Left lung (tissue), 10 donors: ENCODE results near the gene FBXL15. TPM values are rescaled to one million over a fixed set of nuclear protein-coding genes. Genes with fewer than 3 reads are reported as not detected.

ENCODE experiments used
- ATAC-seq: fragments of 200-7000 bp; cut with Tn5 transposase; one replicate; pipeline ENCODE4 v1.9.1; 2020; ENCODE audit warnings: moderate library complexity
- DNase-seq, 4 donors: peaks; one replicate each; pipeline ENCODE4 v3.0.0-alpha.2; 2013 to 2020
- H3K27ac ChIP-seq, 2 donors: fragments of 200-600 bp; sonication (generic) in 1 of 2; one replicate each; pipeline versions ENCODE4 v1.5.0 to v1.8.0; 2020 to 2021
- H3K27me3 ChIP-seq, 2 donors: fragments of 200-600 bp; sonication (generic) in 1 of 2; one replicate each; pipeline versions ENCODE4 v1.5.0 to v1.8.0; 2020 to 2021
- H3K36me3 ChIP-seq, 2 donors: fragments of 200-600 bp; sonication (generic) in 1 of 2; one replicate each; pipeline versions ENCODE4 v1.5.0 to v1.8.0; 2020 to 2021
- H3K4me1 ChIP-seq, 2 donors: fragments of 200-600 bp; one replicate each; pipeline ENCODE4 v1.8.0; 2021
- H3K4me3 ChIP-seq, 2 donors: fragments of 200-600 bp; sonication (generic) in 1 of 2; one replicate each; pipeline versions ENCODE4 v1.5.0 to v1.8.0; 2020 to 2021; ENCODE audit warnings: mild to moderate bottlenecking in 1 of 2
- H3K9me3 ChIP-seq, 2 donors: fragments of 200-600 bp; sonication (generic) in 1 of 2; one replicate each; pipeline versions ENCODE4 v1.5.0 to v1.8.0; 2020 to 2021
- intact Hi-C, 2 donors: fragments of 100-400 bp; cut with DNase I; formaldehyde crosslinking; loops; one replicate each; pipeline versions ENCODE4 v1.11.2 to v1.14.2; 2022
- polyA plus RNA-seq, 6 donors: library from polyadenylated mRNA; unstranded; fragments of 120-200 nt; gene quantifications; one replicate each; pipeline ENCODE4 v1.2.1, GENCODE V29; 2013; ENCODE audit not compliant: insufficient read length in 6 of 6
- total RNA-seq, 2 donors: library from RNA; stranded (reverse); fragmentation: NEBNext Ultra II Directional; extraction: Animal tissue kit (Norgen Biotek cat#: 25700); gene quantifications; one replicate each; pipeline ENCODE4 v1.2.1, GENCODE V29; 2021
- TF ChIP-seq, protein P1 (sequence below), 2 donors: fragments of 200-600 bp; sonication (generic) in 1 of 2; IDR thresholded peaks; one replicate each; pipeline versions ENCODE4 v1.5.0 to v1.8.0; 2021; ENCODE audit warnings: antibody characterized with exemption in 2 of 2
- donor health status: DM: no; HTN: yes; CAD: no.
- donor health status: DM: no; HTN: no; CAD: no.

FBXL15 gene
- total and polyA plus RNA-seq, 8 donors, result 5.7 to 18.7 (median 7.4) TPM

DNA sequence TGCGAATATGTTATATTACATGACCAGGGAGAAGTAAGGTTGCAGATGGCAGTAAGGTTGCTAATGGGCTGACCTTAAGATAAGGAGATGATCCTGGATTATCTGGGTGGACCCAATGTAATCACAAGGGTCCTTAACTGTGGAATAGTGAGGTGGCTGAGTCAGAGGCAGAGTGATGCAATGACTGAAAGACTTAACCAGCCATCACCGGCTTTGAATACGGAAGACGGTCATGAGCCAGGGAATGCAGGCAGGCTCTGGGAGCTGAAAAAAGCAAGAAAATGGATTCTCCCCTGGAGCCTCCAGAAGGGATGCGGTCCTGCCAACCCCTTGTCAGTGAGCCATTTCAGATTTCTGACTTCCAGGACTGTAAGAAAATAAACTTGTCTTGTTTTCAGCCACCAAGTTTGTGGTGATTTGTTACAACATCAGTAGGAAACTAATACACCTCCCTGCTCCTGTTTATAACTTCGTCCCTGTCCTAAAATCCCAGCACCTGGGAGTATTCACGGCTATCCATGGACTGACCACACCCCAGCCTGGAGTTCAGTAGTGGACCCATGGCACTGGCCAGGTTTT, 35.3 kb downstream of the FBXL15 start:
- H3K27ac ChIP-seq, result peak overlapping the region; percentile 84 to 88
- no peaks in the 10 kb centered on the region for H3K36me3 ChIP-seq
- H3K4me1 ChIP-seq, result peaks cover 12 to 70% of the 10 kb centered on the region in 2 donors
- TF ChIP-seq, protein P1, sequence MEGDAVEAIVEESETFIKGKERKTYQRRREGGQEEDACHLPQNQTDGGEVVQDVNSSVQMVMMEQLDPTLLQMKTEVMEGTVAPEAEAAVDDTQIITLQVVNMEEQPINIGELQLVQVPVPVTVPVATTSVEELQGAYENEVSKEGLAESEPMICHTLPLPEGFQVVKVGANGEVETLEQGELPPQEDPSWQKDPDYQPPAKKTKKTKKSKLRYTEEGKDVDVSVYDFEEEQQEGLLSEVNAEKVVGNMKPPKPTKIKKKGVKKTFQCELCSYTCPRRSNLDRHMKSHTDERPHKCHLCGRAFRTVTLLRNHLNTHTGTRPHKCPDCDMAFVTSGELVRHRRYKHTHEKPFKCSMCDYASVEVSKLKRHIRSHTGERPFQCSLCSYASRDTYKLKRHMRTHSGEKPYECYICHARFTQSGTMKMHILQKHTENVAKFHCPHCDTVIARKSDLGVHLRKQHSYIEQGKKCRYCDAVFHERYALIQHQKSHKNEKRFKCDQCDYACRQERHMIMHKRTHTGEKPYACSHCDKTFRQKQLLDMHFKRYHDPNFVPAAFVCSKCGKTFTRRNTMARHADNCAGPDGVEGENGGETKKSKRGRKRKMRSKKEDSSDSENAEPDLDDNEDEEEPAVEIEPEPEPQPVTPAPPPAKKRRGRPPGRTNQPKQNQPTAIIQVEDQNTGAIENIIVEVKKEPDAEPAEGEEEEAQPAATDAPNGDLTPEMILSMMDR (IDR thresholded peaks at IDR 0.05), result no peak
- H3K4me3 ChIP-seq, result no peak overlapping the region
- intact Hi-C loops, result no loop called here
- ATAC-seq, result peak; percentile 75
- H3K27me3 ChIP-seq, result no peaks in the 10 kb centered on the region
- H3K9me3 ChIP-seq, result no peaks in the 10 kb centered on the region
- DNase-seq, result peak in 1 of 4 donors; percentile 76

DNA sequence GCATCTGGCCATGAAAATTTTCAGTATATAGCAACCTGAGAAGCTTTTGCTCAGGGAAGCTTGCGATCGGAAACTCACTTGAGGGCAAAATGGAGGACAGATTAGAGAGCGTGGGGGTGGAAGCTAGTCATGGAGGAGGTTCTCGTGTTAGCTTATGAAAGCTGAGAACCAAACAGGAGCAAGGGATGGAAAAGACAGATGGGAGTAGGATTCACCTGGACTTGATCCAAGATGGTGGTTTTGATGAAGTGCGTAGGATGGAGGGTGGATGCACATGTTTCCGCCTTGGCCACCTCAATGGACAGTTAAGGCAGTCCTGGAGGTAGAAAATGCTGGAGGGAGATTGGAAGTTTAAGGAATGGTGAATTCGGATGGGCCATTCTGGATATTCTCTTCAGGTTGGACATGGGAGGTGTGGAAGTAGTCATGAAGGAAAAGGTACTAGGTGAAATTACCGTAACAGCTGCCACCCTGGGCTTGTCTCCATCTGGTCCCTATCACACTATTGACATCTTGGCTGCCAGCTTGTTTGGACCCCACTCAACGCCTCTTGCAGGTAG, 37.0 kb downstream of the FBXL15 start:
- DNase-seq (no peak), ATAC-seq (no peak)
- no peaks in the 10 kb centered on the region for H3K9me3 ChIP-seq
- peaks cover 5 to 67% of the 10 kb centered on the region in 2 donors for H3K4me1 ChIP-seq
- intact Hi-C loops, result no loop called here
- no peak overlapping the region for H3K4me3 ChIP-seq
- H3K27ac ChIP-seq, result no peak overlapping the region
- H3K27me3 ChIP-seq, result no peaks in the 10 kb centered on the region
- TF ChIP-seq, protein P1 (IDR thresholded peaks at IDR 0.05), result no peak
- H3K36me3 ChIP-seq, result no peaks in the 10 kb centered on the region

- H3K9me3 ChIP-seq, result no peaks in the 10 kb centered on the region
- TF ChIP-seq, protein P1 (IDR thresholded peaks at IDR 0.05), result no peak
- no peak for DNase-seq
- H3K36me3 ChIP-seq, result no peaks in the 10 kb centered on the region
- no peak for ATAC-seq
- no peak overlapping the region for H3K4me3 ChIP-seq
- no peak overlapping the region for H3K27ac ChIP-seq
- no peaks in the 10 kb centered on the region for H3K27me3 ChIP-seq
- H3K4me1 ChIP-seq, result peaks cover 5 to 67% of the 10 kb centered on the region in 2 donors
- intact Hi-C loops, result no loop called here
Measured at GRCh38 chr10:102458656-102459055, 38.0 kb downstream of the FBXL15 start.

DNA sequence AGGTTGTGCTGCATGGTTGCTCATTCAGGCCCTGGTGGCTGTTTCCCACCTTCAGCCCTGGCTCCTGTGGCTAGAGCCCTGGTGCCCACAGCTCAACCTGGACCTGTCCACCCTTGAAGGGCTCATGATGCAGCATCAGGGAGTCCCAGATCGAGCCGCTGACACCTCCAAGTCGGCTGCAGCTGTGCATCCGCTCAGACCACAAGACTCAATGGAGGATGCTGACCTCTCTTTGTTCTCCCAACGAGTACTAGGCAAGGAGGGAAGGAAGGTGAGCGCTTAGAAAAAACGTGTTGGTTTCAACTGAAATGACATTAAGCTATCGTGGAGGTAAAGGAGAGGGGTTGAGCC, 40.2 kb downstream of the FBXL15 start:
- H3K27me3 ChIP-seq, result no peaks in the 10 kb centered on the region
- H3K4me1 ChIP-seq, result peaks cover 0 to 47% of the 10 kb centered on the region in 2 donors
- ATAC-seq (peak; percentile 4), DNase-seq (no peak)
- TF ChIP-seq, protein P1 (IDR thresholded peaks at IDR 0.05), result no peak
- H3K36me3 ChIP-seq, result no peaks in the 10 kb centered on the region
- no peaks in the 10 kb centered on the region for H3K9me3 ChIP-seq
- peak overlapping the region; percentile 42 to 55 for H3K4me3 ChIP-seq
- intact Hi-C loops, result no loop called here
- H3K27ac ChIP-seq, result peak overlapping the region in 1 of 2 donors; percentile 62

DNA sequence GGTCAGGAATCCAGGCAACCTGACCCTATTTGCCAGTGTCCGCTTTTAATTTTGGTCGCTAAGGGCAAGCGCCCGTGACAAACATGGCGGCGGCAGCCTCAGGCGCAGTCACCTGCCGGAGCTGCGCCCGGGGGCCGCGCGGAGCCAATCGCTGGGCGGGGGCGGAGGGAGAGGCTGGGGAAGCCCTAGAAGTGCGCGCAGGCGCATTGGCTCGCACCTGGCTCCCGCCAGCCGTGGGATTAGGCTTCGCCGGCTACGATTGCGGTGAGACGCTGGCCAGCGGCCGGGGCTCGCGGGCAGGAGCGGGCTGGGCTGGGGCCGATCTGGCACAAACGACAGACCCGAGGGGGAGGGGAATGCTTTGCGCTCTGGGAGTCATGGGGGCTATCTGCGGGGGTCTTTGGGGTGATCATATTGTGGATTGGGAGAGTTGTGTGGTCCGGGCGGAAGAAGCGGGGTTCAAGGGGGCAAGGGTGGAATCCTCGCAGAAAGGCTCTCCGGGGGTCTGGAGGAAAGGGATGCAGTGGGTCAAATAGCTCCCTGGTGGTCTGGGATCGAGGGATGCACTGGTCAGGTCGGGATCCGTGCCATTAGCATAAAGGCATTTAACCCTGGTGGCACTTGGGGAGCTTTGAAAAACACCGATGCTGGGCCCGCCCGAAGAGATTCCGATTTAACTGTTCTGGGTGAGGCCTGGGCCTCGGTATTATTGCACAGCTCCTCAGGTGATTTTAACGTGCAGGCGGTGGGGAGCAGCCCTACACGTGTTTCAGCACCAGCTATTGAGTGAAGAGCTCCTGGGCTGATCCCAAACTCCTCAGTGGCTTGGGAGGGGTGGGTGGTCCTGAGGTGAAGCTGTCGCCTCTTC, 40.8 kb downstream of the FBXL15 start:
- Histone ChIP-seq H3K36me3 (no peaks in the 10 kb centered on the region), H3K27ac (peak overlapping the region in 1 of 2 donors; percentile 62), H3K27me3 (no peaks in the 10 kb centered on the region), H3K9me3 (no peaks in the 10 kb centered on the region), H3K4me3 (peak overlapping the region; percentile 42 to 55), H3K4me1 (peaks cover 0 to 41% of the 10 kb centered on the region in 2 donors)
- ATAC-seq, result peak; percentile 97
- peak; percentile 72 to 99 (median 94) for DNase-seq
- TF ChIP-seq, protein P1 (IDR thresholded peaks at IDR 0.05), result no peak
- intact Hi-C loops, result no loop called here
